ENCODE results near the gene SMIM32.

DNA sequence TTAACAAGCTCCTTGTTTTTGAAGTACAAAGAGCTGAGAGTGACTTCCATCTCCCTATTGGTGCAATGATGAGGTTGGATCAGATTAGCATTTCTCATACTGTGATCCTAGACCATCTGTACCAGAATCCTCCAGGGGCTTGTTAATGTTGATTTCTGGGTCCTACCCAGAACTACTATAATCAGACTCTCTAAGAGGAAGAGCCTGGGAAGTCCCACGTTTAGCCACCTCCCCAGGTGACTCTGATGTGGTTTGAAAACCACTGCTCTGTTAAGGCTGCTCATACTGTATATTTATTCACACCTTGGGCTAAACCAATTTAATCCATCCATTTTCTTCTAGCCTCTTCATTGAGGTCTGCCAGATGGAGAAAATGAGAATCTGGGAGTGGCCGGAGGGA, 49.6 kb upstream of the SMIM32 start:
- TF ChIP-seq CTCF (conservative IDR thresholded peaks at IDR 0.05; ENCODE audit: low read length) (no peak), EZH2phosphoT487 (IDR thresholded peaks at IDR 0.05; ENCODE audit: borderline replicate concordance, low read depth, low read length) (no peak)

Data from OCI-LY7 (cell line).